OCI-LY3 (cell line): ENCODE measurements around the gene IFT25.
"Not testable (repeated sequence)": the region's sequence is repeated elsewhere in the genome, so short reads cannot be mapped to it uniquely, and the experiment has no call there.

ENCODE experiments used
- H2AFZ ChIP-seq: fragments of 200-600, 300-600 bp; shearing (Covaris generic); 2 replicates; pipeline ENCODE4 v1.6.0; 2014; ENCODE audit warnings: antibody characterized with exemption, low read depth, low read length
- H3K27ac ChIP-seq: fragments of 200-600, 300-600 bp; sonication (generic); 2 replicates; pipeline ENCODE4 v1.5.1; 2014; ENCODE audit warnings: mild to moderate bottlenecking, low read length, moderate library complexity, mixed read lengths
- H3K27me3 ChIP-seq: fragments of 200-600, 300-600 bp; sonication (generic); 2 replicates; pipeline ENCODE4 v1.6.1; 2014; ENCODE audit warnings: low read depth, low read length, mixed read lengths
- H3K36me3 ChIP-seq: fragments of 200-600, 300-600 bp; sonication (generic); replicated peaks from 2 replicates; pipeline ENCODE3; 2014; ENCODE audit warnings: low read depth, low read length, mixed read lengths
- H3K4me1 ChIP-seq: fragments of 300-600, 200-600 bp; sonication (generic); 2 replicates; pipeline ENCODE4 v1.6.1; 2014; ENCODE audit warnings: low read length, mixed read lengths
- H3K4me2 ChIP-seq: fragments of 200-600, 300-600 bp; sonication (generic); 2 replicates; pipeline ENCODE4 v1.6.1; 2014; ENCODE audit warnings: low read length, mixed read lengths
- H3K4me3 ChIP-seq: fragments of 300-600, 200-600 bp; sonication (generic); 2 replicates; pipeline ENCODE4 v1.5.1; 2014; ENCODE audit warnings: antibody characterized with exemption, mild to moderate bottlenecking, low read length, moderate library complexity
- H3K79me2 ChIP-seq: fragments of 300-600, 200-600 bp; shearing (Covaris generic); 2 replicates; pipeline ENCODE4 v1.6.1; 2014; ENCODE audit warnings: mild to moderate bottlenecking, low read length, mixed read lengths
- H3K9ac ChIP-seq: fragments of 300-600, 200-600 bp; shearing (Covaris generic); 2 replicates; pipeline ENCODE4 v1.6.0; 2014; ENCODE audit warnings: mild to moderate bottlenecking, low read length, moderate library complexity
- H3K9me3 ChIP-seq: fragments of 200-600, 300-600 bp; shearing (Covaris generic); 2 replicates; pipeline ENCODE4 v1.6.1; 2014; ENCODE audit warnings: low read length, mixed read lengths; ENCODE audit not compliant: insufficient read depth
- H4K20me1 ChIP-seq: fragments of 200-600, 300-600 bp; sonication (generic); 2 replicates; pipeline ENCODE4 v1.6.1; 2016; ENCODE audit warnings: low read length, mixed read lengths; ENCODE audit not compliant: insufficient read depth
- CTCF ChIP-seq: fragments of 200-600, 300-600 bp; sonication (generic); IDR thresholded peaks from 2 replicates; pipeline ENCODE4 v1.5.1; 2014; ENCODE audit warnings: antibody characterized with exemption, low read length, low read depth
- EZH2phosphoT487 ChIP-seq: fragments of 200-600 bp; shearing (Covaris generic); IDR thresholded peaks from 2 replicates; pipeline ENCODE4 v1.6.1; 2018; ENCODE audit warnings: antibody characterized with exemption, mixed run types, low read depth

Gene IFT25

DNA sequence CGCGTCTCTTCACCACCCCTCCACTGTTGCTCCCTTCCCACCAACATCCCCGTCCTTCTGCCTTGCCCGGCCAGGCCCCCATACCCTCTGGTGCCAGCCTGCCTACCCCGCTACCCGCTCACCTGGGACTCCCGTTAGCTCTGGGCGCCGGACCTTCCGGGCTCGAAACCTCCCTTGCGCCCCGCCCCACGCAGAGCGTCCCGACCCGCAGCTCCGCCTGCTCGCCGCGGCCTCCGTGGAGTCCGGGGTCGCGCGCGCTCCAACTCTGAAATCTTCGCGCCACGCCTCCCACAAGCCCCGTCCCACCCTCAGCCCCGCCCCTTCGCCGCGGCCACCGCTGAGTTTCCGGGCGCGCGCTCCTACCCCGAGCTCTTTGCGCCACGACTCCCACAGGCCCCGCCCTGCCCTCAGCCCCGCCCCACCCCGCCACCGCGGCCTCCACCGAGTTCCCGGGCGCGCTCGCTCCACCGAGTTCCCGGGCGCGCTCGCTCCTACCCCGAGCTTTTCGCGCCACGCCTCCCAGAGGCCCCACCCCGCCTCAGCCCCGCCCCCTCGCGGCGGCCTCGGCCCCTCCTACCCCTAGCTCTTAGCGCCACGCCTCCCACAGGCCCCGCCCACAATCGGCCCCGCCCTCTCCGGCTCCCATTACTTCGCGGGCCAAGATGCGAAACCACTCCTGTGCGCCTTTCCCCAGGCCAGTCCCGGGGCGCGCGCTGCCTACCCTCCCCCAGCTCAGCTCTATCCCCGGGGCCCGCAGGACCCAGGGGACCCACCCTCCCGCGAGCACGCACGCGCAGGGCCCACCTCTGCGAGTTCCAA, at the start of gene IFT25:
Gene IFT25, minus strand, starts transcription at position 267 of the 819 bp plus-strand sequence. CDS start 5,617 bp downstream, outside the sequence.
- Histone ChIP-seq H3K4me2 (peak within 1 kb of the TSS; percentile 99), H3K79me2 (peaks cover 29% of the 10 kb centered on the region), H3K36me3 (no peaks in the 10 kb centered on the region), H3K4me3 (peak within 1 kb of the TSS; percentile 86), H3K9me3 (no peaks in the 10 kb centered on the region), H3K27me3 (no peaks in the 10 kb centered on the region), H3K27ac (peak within 1 kb of the TSS; percentile 60), H2AFZ (peak within 1 kb of the TSS; percentile 56; the same call in 1 of the 2 replicates), H3K9ac (peak within 1 kb of the TSS; percentile 90), H3K4me1 (peaks cover 18% of the 10 kb centered on the region), H4K20me1 (no peaks in the 10 kb centered on the region)
- TF ChIP-seq CTCF (no peak), EZH2phosphoT487 (no peak)

DNA sequence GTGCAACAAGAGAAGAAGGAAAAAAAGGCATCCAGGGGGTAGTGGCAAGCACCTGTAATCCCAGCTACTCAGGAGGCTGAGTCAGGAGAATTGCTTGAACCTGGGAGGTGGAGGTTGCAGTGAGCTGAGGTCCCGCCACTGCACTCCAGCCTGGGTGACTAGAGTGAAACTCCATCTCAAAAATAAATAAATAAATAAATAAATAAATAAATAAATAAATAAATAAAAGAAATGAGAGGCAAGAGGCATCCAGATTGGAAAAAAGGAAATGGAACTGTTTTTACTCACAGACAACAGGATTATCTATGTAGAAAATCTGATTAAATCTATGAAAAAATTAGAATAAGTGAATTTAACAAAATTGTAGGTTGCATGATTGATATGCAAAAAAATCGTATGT, 49.0 kb upstream of the IFT25 start:
- not testable (repeated sequence) for H3K4me3 ChIP-seq

DNA sequence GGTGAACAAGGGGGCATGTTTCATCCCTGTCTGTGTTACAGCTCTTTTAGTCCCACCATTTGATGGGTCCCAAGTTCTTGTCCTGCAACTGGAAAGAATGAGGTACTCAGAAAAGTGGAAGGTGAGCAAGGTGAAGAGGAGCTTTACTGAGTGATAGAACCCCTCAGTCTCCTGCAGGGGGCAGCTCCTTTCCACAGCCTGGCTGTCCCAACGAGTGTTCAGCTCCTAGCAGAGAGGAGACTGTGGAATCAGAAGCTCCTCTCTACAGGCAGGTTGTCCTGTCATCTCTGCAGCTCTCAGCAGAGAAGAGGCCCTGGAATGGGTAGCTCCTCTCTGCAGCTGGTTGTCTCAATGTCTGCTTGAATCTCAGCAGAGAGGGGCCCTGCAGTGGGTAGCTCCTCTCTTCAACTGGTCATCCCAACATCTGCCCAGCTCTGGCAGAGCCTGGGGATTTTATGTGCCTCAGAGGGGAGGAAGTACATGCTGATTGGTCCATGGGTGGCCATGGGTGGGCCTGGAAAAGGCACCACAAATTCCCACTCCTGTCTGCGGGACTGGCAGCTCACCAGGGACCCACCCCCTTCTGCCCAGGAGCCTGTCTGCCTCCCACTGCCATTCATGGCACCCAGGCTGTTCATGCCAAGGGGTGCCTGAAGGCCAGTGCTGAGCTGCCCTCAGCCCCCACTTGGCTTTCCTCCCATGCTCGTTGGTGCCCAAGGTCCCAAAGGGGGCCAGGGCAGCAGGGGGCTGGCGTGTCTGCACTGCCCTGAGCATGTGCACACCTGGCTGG, 46.8 kb upstream of the IFT25 start:
- Histone ChIP-seq H3K4me3 (no peak overlapping the region), H3K4me2 (no peak overlapping the region), H3K9me3 (no peaks in the 10 kb centered on the region), H3K4me1 (no peaks in the 10 kb centered on the region), H3K36me3 (no peaks in the 10 kb centered on the region), H3K27me3 (no peaks in the 10 kb centered on the region), H4K20me1 (no peaks in the 10 kb centered on the region), H3K27ac (no peak overlapping the region), H3K9ac (no peak overlapping the region), H2AFZ (no peak overlapping the region), H3K79me2 (no peaks in the 10 kb centered on the region)
- TF ChIP-seq CTCF (no peak), EZH2phosphoT487 (no peak)

More for the DNA sequence above, 49.0 kb upstream of the IFT25 start:
- H3K79me2 ChIP-seq, H3K36me3 ChIP-seq, H4K20me1 ChIP-seq, H3K9me3 ChIP-seq, H3K27me3 ChIP-seq, H3K4me1 ChIP-seq, H3K27ac ChIP-seq, H2AFZ ChIP-seq, H3K9ac ChIP-seq, H3K4me2 ChIP-seq: not testable (repeated sequence)

GRCh38 chr1:53987880-53988279, 42.4 kb upstream of the IFT25 start:
- no peaks in the 10 kb centered on the region for H3K9me3 ChIP-seq
- no peak overlapping the region for H2AFZ ChIP-seq
- H3K27ac ChIP-seq: no peak overlapping the region
- H3K4me3 ChIP-seq: no peak overlapping the region
- H4K20me1 ChIP-seq: no peaks in the 10 kb centered on the region
- H3K4me1 ChIP-seq: no peaks in the 10 kb centered on the region
- H3K27me3 ChIP-seq: no peaks in the 10 kb centered on the region
- TF ChIP-seq EZH2phosphoT487 (no peak), CTCF (no peak)
- no peak overlapping the region for H3K4me2 ChIP-seq
- no peaks in the 10 kb centered on the region for H3K79me2 ChIP-seq
- no peaks in the 10 kb centered on the region for H3K36me3 ChIP-seq
- no peak overlapping the region for H3K9ac ChIP-seq
